Renal pelvis (tissue), 12 donors: ENCODE results near the gene APCDD1L. TPM values are rescaled to one million over a fixed set of nuclear protein-coding genes. Genes with fewer than 3 reads are reported as not detected.

Experiments
- DNase-seq: peaks from one replicate; pipeline ENCODE4 v3.0.0-alpha.2; 2013
- long read RNA-seq, 16 experiments: transcript quantifications; one replicate each; lab custom pipeline, GENCODE V29; 2026
- polyA plus RNA-seq, 3 donors: library from polyadenylated mRNA; unstranded; fragments of 120-200 nt; gene quantifications; one replicate each; pipeline ENCODE4 v1.2.1, GENCODE V29; 2013; ENCODE audit not compliant: insufficient read length in 3 of 3

Gene APCDD1L
- 10 to 100 TPM; 15.4 to 19.7 (median 16.6) TPM for polyA plus RNA-seq
- long read RNA-seq, donor 1, transcript APCDD1L-201 (4 exons, 3,426 nt), result major isoform, 5 of 5 reads
- long read RNA-seq, donor 1, partial matches to known transcripts, result 0 of 5 reads
- long read RNA-seq, donor 1, other reads (novel, unspliced or antisense), result 0 of 5 reads
- long read RNA-seq, donor 2, partial matches to known transcripts, result 19 of 23 reads
- long read RNA-seq, donor 2, other reads (novel, unspliced or antisense), result 0 of 23 reads
- long read RNA-seq, donor 3, partial matches to known transcripts, result 0 of 3 reads
- long read RNA-seq, donor 3, other reads (novel, unspliced or antisense), result 0 of 3 reads
- long read RNA-seq, donor 4, partial matches to known transcripts, result 0 of 2 reads
- long read RNA-seq, donor 4, other reads (novel, unspliced or antisense), result 0 of 2 reads
- long read RNA-seq, donor 5, result 0 reads
- long read RNA-seq, donor 6, partial matches to known transcripts, result 0 of 4 reads
- long read RNA-seq, donor 6, other reads (novel, unspliced or antisense), result 0 of 4 reads
- long read RNA-seq, donor 7, transcript APCDD1L-201 (4 exons, 3,426 nt), result major isoform, 11 of 22 reads
- long read RNA-seq, donor 7, partial matches to known transcripts, result 11 of 22 reads
- long read RNA-seq, donor 7, other reads (novel, unspliced or antisense), result 0 of 22 reads
- long read RNA-seq, donor 8, partial matches to known transcripts, result 0 of 2 reads
- long read RNA-seq, donor 8, other reads (novel, unspliced or antisense), result 0 of 2 reads
- long read RNA-seq, donor 9, partial matches to known transcripts, result 0 of 1 reads
- long read RNA-seq, donor 9, other reads (novel, unspliced or antisense), result 0 of 1 reads
- long read RNA-seq, donor 10, partial matches to known transcripts, result 0 of 3 reads
- long read RNA-seq, donor 10, other reads (novel, unspliced or antisense), result 0 of 3 reads
- long read RNA-seq, donor 11, transcript APCDD1L-201 (4 exons, 3,426 nt), result major isoform, 6 of 6 reads
- long read RNA-seq, donor 11, partial matches to known transcripts, result 0 of 6 reads
- long read RNA-seq, donor 11, other reads (novel, unspliced or antisense), result 0 of 6 reads
- long read RNA-seq, donor 12, transcript APCDD1L-201 (4 exons, 3,426 nt), result major isoform, 6 of 6 reads
- long read RNA-seq, donor 12, partial matches to known transcripts, result 0 of 6 reads
- long read RNA-seq, donor 12, other reads (novel, unspliced or antisense), result 0 of 6 reads
- long read RNA-seq, donor 13, partial matches to known transcripts, result 0 of 4 reads
- long read RNA-seq, donor 13, other reads (novel, unspliced or antisense), result 0 of 4 reads
- long read RNA-seq, donor 14, transcript APCDD1L-201 (4 exons, 3,426 nt), result major isoform, 9 of 16 reads
- long read RNA-seq, donor 14, partial matches to known transcripts, result 7 of 16 reads
- long read RNA-seq, donor 14, other reads (novel, unspliced or antisense), result 0 of 16 reads
- long read RNA-seq, donor 15, partial matches to known transcripts, result 0 of 4 reads
- long read RNA-seq, donor 15, other reads (novel, unspliced or antisense), result 0 of 4 reads
- long read RNA-seq, donor 16, partial matches to known transcripts, result 5 of 9 reads
- long read RNA-seq, donor 16, other reads (novel, unspliced or antisense), result 0 of 9 reads

- DNase-seq, result peak; percentile 15
These were observed at the start of gene APCDD1L for GRCh38 chr20:58515233-58516212. Gene APCDD1L (minus strand): TSS chr20:58515399. CDS start chr20:58514707, 692 bp downstream.

- DNase-seq, result no peak
These were observed 44.1 kb upstream of the APCDD1L start for GRCh38 chr20:58559368-58559729.

GRCh38 chr20:58558486-58559367, 43.5 kb upstream of the APCDD1L start:
- peak; percentile 62 for DNase-seq

GRCh38 chr20:58557733-58558342, 42.6 kb upstream of the APCDD1L start:
- DNase-seq, result no peak

GRCh38 chr20:58556961-58557360, 41.8 kb upstream of the APCDD1L start:
- no peak for DNase-seq

- no peak for DNase-seq
These were observed 40.0 kb upstream of the APCDD1L start for GRCh38 chr20:58555078-58555765.

- DNase-seq, result no peak
These were observed 39.3 kb upstream of the APCDD1L start for GRCh38 chr20:58554541-58554940.

- DNase-seq, result peak; percentile 68
These were observed 38.6 kb upstream of the APCDD1L start for GRCh38 chr20:58553841-58554240.

GRCh38 chr20:58553166-58553696, 38.0 kb upstream of the APCDD1L start:
- no peak for DNase-seq

GRCh38 chr20:58552366-58552934, 37.3 kb upstream of the APCDD1L start:
- no peak for DNase-seq

GRCh38 chr20:58551631-58552030, 36.4 kb upstream of the APCDD1L start:
- no peak for DNase-seq

GRCh38 chr20:58550275-58551059, 35.3 kb upstream of the APCDD1L start:
- DNase-seq, result no peak

GRCh38 chr20:58549231-58550209, 34.3 kb upstream of the APCDD1L start:
- DNase-seq, result no peak

- DNase-seq, result no peak
These were observed 32.6 kb upstream of the APCDD1L start for GRCh38 chr20:58547623-58548475.
